ENCODE measurements around the gene SLF2. TPM values are rescaled to one million over a fixed set of nuclear protein-coding genes. Genes with fewer than 3 reads are reported as not detected.

SLF2 gene
- total and polyA plus RNA-seq, 9 donors = 19.6 to 81.9 (median 40.3) TPM

- intact Hi-C loops (cut with DNase I) = no loop called here
- no peaks in the 10 kb centered on the region for H3K27me3 ChIP-seq
- no peaks in the 10 kb centered on the region for H3K4me1 ChIP-seq (ENCODE audit: insufficient read depth)
- no peak overlapping the region for H3K27ac ChIP-seq
- no peaks in the 10 kb centered on the region for H3K36me3 ChIP-seq
- no peak for DNase-seq
- no peak for TF ChIP-seq CTCF (IDR thresholded peaks at IDR 0.05)
- TF ChIP-seq EP300 (IDR thresholded peaks at IDR 0.05) = no peak
- TF ChIP-seq POLR2A (IDR thresholded peaks at IDR 0.05) = no peak
- H3K4me3 ChIP-seq = no peak overlapping the region
- no peaks in the 10 kb centered on the region for H3K9me3 ChIP-seq
- WGBS, 3 donors = 83 to 97% (median 91%) methylated on average over 3 of the region's 3 CpGs
These were observed 44.4 kb upstream of the SLF2 start for GRCh38 chr10:100868382-100868781.

GRCh38 chr10:100869399-100869798 lies 43.4 kb upstream of the SLF2 start:
- no peak for DNase-seq
- Histone ChIP-seq H3K36me3 (no peaks in the 10 kb centered on the region), H3K27me3 (no peaks in the 10 kb centered on the region), H3K4me3 (no peak overlapping the region), H3K4me1 (ENCODE audit: insufficient read depth) (no peaks in the 10 kb centered on the region), H3K27ac (no peak overlapping the region), H3K9me3 (no peaks in the 10 kb centered on the region)
- 83 to 91% (median 84%) methylated on average over 4 of the region's 4 CpGs for WGBS, 3 donors
- intact Hi-C loops (cut with DNase I) = no loop called here
- no peak for TF ChIP-seq CTCF (IDR thresholded peaks at IDR 0.05)
- no peak for TF ChIP-seq EP300 (IDR thresholded peaks at IDR 0.05)
- no peak for TF ChIP-seq POLR2A (IDR thresholded peaks at IDR 0.05)

- Histone ChIP-seq H3K27ac (no peak overlapping the region), H3K36me3 (no peaks in the 10 kb centered on the region), H3K9me3 (no peaks in the 10 kb centered on the region), H3K4me3 (no peak overlapping the region), H3K27me3 (no peaks in the 10 kb centered on the region), H3K4me1 (ENCODE audit: insufficient read depth) (no peaks in the 10 kb centered on the region)
- intact Hi-C loops (cut with DNase I) = loop anchor here in 2 of 4 donors (10.0 kb wide), 2 partner anchors 307 to 537 kb away; partner anchors contain the start of gene PKD2L1 (in 1 of the 2)
- 54 to 58% (median 57%) methylated on average over 11 of the region's 11 CpGs for WGBS, 3 donors
- DNase-seq = no peak
- TF ChIP-seq POLR2A (IDR thresholded peaks at IDR 0.05) = no peak
- no peak for TF ChIP-seq EP300 (IDR thresholded peaks at IDR 0.05)
- TF ChIP-seq CTCF (IDR thresholded peaks at IDR 0.05) = no peak
These were observed 40.5 kb upstream of the SLF2 start for GRCh38 chr10:100872034-100872791.

- no peak for DNase-seq
- Histone ChIP-seq H3K4me1 (ENCODE audit: insufficient read depth) (no peaks in the 10 kb centered on the region), H3K27me3 (no peaks in the 10 kb centered on the region), H3K4me3 (no peak overlapping the region), H3K36me3 (no peaks in the 10 kb centered on the region), H3K27ac (no peak overlapping the region), H3K9me3 (no peaks in the 10 kb centered on the region)
- TF ChIP-seq EP300 (IDR thresholded peaks at IDR 0.05) (no peak), CTCF (IDR thresholded peaks at IDR 0.05) (no peak)
- WGBS, 3 donors = 55 to 77% (median 67%) methylated on average over 7 of the region's 7 CpGs
- intact Hi-C loops (cut with DNase I) = loop anchor here in 2 of 4 donors (10.0 kb wide), 2 partner anchors 308 to 538 kb away; partner anchors contain the start of gene PKD2L1 (in 1 of the 2)
These were observed 39.5 kb upstream of the SLF2 start for GRCh38 chr10:100873146-100873826.
